NB4 (cell line): ENCODE measurements around the gene PPT2.

Source experiments
- DNase-seq: peaks from one replicate; pipeline ENCODE4 v3.0.0; 2010; ENCODE audit warnings: low read depth
- H3K4me3 ChIP-seq: one replicate; pipeline ENCODE4 v1.5.1; 2011; ENCODE audit warnings: mild to moderate bottlenecking, low read depth, low read length, moderate library complexity
- CTCF ChIP-seq: IDR thresholded peaks from one replicate; pipeline ENCODE4 v1.5.1; 2012; ENCODE audit warnings: low read depth, low read length
- MAX ChIP-seq: IDR thresholded peaks from 2 replicates; pipeline ENCODE4 v1.6.1; 2011; ENCODE audit warnings: low read depth, low read length
- MYC ChIP-seq: IDR thresholded peaks from 2 replicates; pipeline ENCODE4 v1.6.1; 2011; ENCODE audit warnings: low read depth, low read length
- POLR2A ChIP-seq: IDR thresholded peaks from 2 replicates; pipeline ENCODE4 v1.6.1; 2011; ENCODE audit warnings: mild to moderate bottlenecking; ENCODE audit not compliant: insufficient read length; ENCODE audit errors: extremely low read depth

Gene PPT2

GRCh38 chr6:32176476-32177182, 22.7 kb downstream of the PPT2 start:
- DNase-seq: no peak
- peak overlapping the region; percentile 96 for H3K4me3 ChIP-seq
- no peak for TF ChIP-seq POLR2A
- TF ChIP-seq MYC: no peak
- no peak for TF ChIP-seq MAX
- TF ChIP-seq CTCF: no peak

- peak; percentile 69 for DNase-seq
- H3K4me3 ChIP-seq: peak overlapping the region; percentile 96
- no peak for TF ChIP-seq MYC
- TF ChIP-seq CTCF: no peak
- TF ChIP-seq POLR2A: no peak
- no peak for TF ChIP-seq MAX
Measured at GRCh38 chr6:32177183-32177787, 23.3 kb downstream of the PPT2 start.

GRCh38 chr6:32177788-32178546, 24.0 kb downstream of the PPT2 start, which contains the start of gene RNF5:
RNF5 (plus strand) TSS chr6:32178405; CDS start chr6:32178512, 107 bp downstream.
- DNase-seq: peak; percentile 100
- TF ChIP-seq CTCF (no peak), MAX (peak; percentile 82), POLR2A (peak; percentile 47), MYC (peak; percentile 34; the same call in 1 of the 2 replicates)
- peak within 1 kb of the TSS; percentile 96 for H3K4me3 ChIP-seq

GRCh38 chr6:32178547-32179440, 24.9 kb downstream of the PPT2 start:
- DNase-seq: no peak
- peak overlapping the region; percentile 96 for H3K4me3 ChIP-seq
- TF ChIP-seq MYC (peak; percentile 30; the same call in 1 of the 2 replicates), POLR2A (no peak), MAX (peak; percentile 34; the same call in 1 of the 2 replicates), CTCF (no peak)

- peak overlapping the region; percentile 96 for H3K4me3 ChIP-seq
- TF ChIP-seq POLR2A: no peak
- TF ChIP-seq CTCF: no peak
- TF ChIP-seq MYC: no peak
- no peak for TF ChIP-seq MAX
Measured at GRCh38 chr6:32179766-32180405, 25.9 kb downstream of the PPT2 start.

More at GRCh38 chr6:32179766-32180405, 25.9 kb downstream of the PPT2 start:
- no peak for DNase-seq
